Astrocyte of the hippocampus (primary cell): ENCODE data around the gene EFCAB6.

Experiments used
- DNase-seq: peaks from one replicate; pipeline ENCODE4 v3.0.0; 2011; ENCODE audit warnings: low read depth, low spot score

The EFCAB6 gene

GRCh38 chr22:43847376-43848289 lies 35.5 kb upstream of the EFCAB6 start:
- no peak for DNase-seq

- DNase-seq: no peak
Observed at GRCh38 chr22:43846966-43847365, 34.9 kb upstream of the EFCAB6 start.

- DNase-seq: no peak
Observed at GRCh38 chr22:43845981-43846380, 33.9 kb upstream of the EFCAB6 start.

- DNase-seq: no peak
Observed at GRCh38 chr22:43844560-43845545, 32.7 kb upstream of the EFCAB6 start.

GRCh38 chr22:43843783-43844530 lies 31.9 kb upstream of the EFCAB6 start:
- DNase-seq: no peak

GRCh38 chr22:43841742-43842141 lies 29.6 kb upstream of the EFCAB6 start:
- no peak for DNase-seq

- no peak for DNase-seq
Observed at GRCh38 chr22:43840851-43841250, 28.7 kb upstream of the EFCAB6 start.

- no peak for DNase-seq
Observed at GRCh38 chr22:43840431-43840830, 28.3 kb upstream of the EFCAB6 start.

- DNase-seq: no peak
Observed at GRCh38 chr22:43839781-43840180, 27.7 kb upstream of the EFCAB6 start.

- DNase-seq: no peak
Observed at GRCh38 chr22:43838571-43839307, 26.6 kb upstream of the EFCAB6 start.

- no peak for DNase-seq
Observed at GRCh38 chr22:43838161-43838560, 26.1 kb upstream of the EFCAB6 start.

GRCh38 chr22:43837666-43838065 lies 25.6 kb upstream of the EFCAB6 start:
- DNase-seq: no peak

GRCh38 chr22:43835736-43836135 lies 23.6 kb upstream of the EFCAB6 start:
- no peak for DNase-seq

GRCh38 chr22:43835166-43835565 lies 23.1 kb upstream of the EFCAB6 start:
- no peak for DNase-seq

- no peak for DNase-seq
Observed at GRCh38 chr22:43833286-43834240, 21.5 kb upstream of the EFCAB6 start.

GRCh38 chr22:43832393-43833265 lies 20.5 kb upstream of the EFCAB6 start:
- DNase-seq: no peak

GRCh38 chr22:43831561-43832392 lies 19.7 kb upstream of the EFCAB6 start:
- DNase-seq: no peak
